ENCODE results near the gene CD2BP2. TPM values are rescaled to one million over a fixed set of nuclear protein-coding genes. Genes with fewer than 3 reads are reported as not detected.

The CD2BP2 gene
- total and polyA plus RNA-seq, 2 donors (not counting 1 experiment from before 2014, with no cell fraction given): 26.1 to 80.1 TPM

- Histone ChIP-seq H3K4me2 (replicated peaks; ENCODE audit: low read depth, low read length, poor library complexity, severe bottlenecking) (peak within 1 kb of the TSS; percentile 87), H3K4me3 (ENCODE audit: control extremely low read depth in 1 of 5, extremely low read depth in 1 of 5, insufficient read depth in 1 of 5, low read depth in 2 of 5, low read length in 4 of 5) (peak within 1 kb of the TSS; percentile 32 to 75 (median 66)), H4K20me1 (ENCODE audit: control insufficient read depth, insufficient read depth, low read length, poor library complexity, severe bottlenecking) (peaks cover 25% of the 10 kb centered on the region), H2AFZ (ENCODE audit: insufficient read depth, low read depth, low read length, poor library complexity, severe bottlenecking) (peak within 1 kb of the TSS; percentile 95), H3K27me3 (replicated peaks in 1 of 4; ENCODE audit: control extremely low read depth in 1 of 4, control insufficient read depth in 3 of 4, insufficient read depth in 4 of 4, low read length in 3 of 4) (no peaks in the 10 kb centered on the region), H3K9me3 (ENCODE audit: control extremely low read depth in 1 of 3, control insufficient read depth in 2 of 3, insufficient read depth in 1 of 3, low read length in 2 of 3) (no peaks in the 10 kb centered on the region), H3K79me2 (ENCODE audit: control insufficient read depth, insufficient read depth, low read length) (peaks cover 26% of the 10 kb centered on the region), H3K4me1 (ENCODE audit: control insufficient read depth in 2 of 2, insufficient read depth in 2 of 2, low read length in 2 of 2) (peaks cover 13 to 31% of the 10 kb centered on the region in 2 donors), H3K9ac (ENCODE audit: low read length) (peak within 1 kb of the TSS; percentile 71), H3K27ac (ENCODE audit: low read length in 2 of 2) (peak within 1 kb of the TSS in 1 of 2 donors; percentile 64), H3K36me3 (replicated peaks in 1 of 2; ENCODE audit: control extremely low read depth in 1 of 2, control insufficient read depth in 1 of 2, extremely low read depth in 1 of 2, insufficient read depth in 2 of 2, low read length in 1 of 2) (peaks cover 0 to 16% of the 10 kb centered on the region in 2 experiments)
- TF ChIP-seq CTCF (IDR thresholded peaks at IDR 0.05) (peak; percentile 26), EZH2 (IDR thresholded peaks at IDR 0.05; ENCODE audit: borderline replicate concordance, insufficient read depth, low read depth, low read length, poor library complexity, severe bottlenecking) (no peak)
- H3K9me3 Mint-ChIP-seq (ENCODE audit: insufficient read depth): no peaks in the 10 kb centered on the region
- DNase-seq: peak; percentile 87
- no peaks in the 10 kb centered on the region for H3K27me3 Mint-ChIP-seq
- peaks cover 23% of the 10 kb centered on the region for H3K4me1 Mint-ChIP-seq
- ChIA-PET CTCF (interaction anchor here (0.5 to 5.0 kb wide), 13 partner anchors 10 to 434 kb away, joined by 3 to 65 read pairs (median 5); partner anchors contain the start of genes DCTPP1, SEPTIN1, TBC1D10B and TMEM219), POLR2A (interaction anchor here (0.5 to 4.7 kb wide), 15 partner anchors 12 to 497 kb away, joined by 3 to 51 read pairs (median 4); partner anchors contain the start of genes CD2BP2, SEPTIN1, TBC1D10B and ZNF771)
- under 1% methylated on average over 99 of the region's 103 CpGs for WGBS (ENCODE audit: insufficient coverage)
- ATAC-seq (ENCODE audit: low read depth): peak; percentile 95
- intact Hi-C loops (cut with micrococcal nuclease): loop anchor here (1.0 to 10.0 kb wide), 7 partner anchors 13 to 531 kb away; partner anchors contain the start of genes CD2BP2, CDIPT, SEPTIN1 and TBC1D10B
- H3K27ac Mint-ChIP-seq: peak within 1 kb of the TSS; percentile 91
- peak within 1 kb of the TSS; percentile 92 for H3K4me3 Mint-ChIP-seq
Observed at GRCh38 chr16:30395155-30395991, 40.3 kb upstream of the CD2BP2 start, which contains the start of gene ZNF48. Gene ZNF48 (plus strand): TSS chr16:30395420. CDS start chr16:30395795, 375 bp downstream.

Data from B cell (primary cell).